Stimulated activated CD4-positive, alpha-beta T cell treated with anti-CD3 and anti-CD28 coated beads, Interleukin-4, amount 100 ng/mL, for 4 hours (primary cell): ENCODE measurements around the gene CYB5R4.
A peak's percentile ranks its signal among the peaks of the same experiment; 100 is the strongest.

Source experiments
- DNase-seq, 2 experiments: peaks; one replicate each; pipeline ENCODE4 v3.0.0-alpha.2; 2020

CYB5R4 gene

DNA sequence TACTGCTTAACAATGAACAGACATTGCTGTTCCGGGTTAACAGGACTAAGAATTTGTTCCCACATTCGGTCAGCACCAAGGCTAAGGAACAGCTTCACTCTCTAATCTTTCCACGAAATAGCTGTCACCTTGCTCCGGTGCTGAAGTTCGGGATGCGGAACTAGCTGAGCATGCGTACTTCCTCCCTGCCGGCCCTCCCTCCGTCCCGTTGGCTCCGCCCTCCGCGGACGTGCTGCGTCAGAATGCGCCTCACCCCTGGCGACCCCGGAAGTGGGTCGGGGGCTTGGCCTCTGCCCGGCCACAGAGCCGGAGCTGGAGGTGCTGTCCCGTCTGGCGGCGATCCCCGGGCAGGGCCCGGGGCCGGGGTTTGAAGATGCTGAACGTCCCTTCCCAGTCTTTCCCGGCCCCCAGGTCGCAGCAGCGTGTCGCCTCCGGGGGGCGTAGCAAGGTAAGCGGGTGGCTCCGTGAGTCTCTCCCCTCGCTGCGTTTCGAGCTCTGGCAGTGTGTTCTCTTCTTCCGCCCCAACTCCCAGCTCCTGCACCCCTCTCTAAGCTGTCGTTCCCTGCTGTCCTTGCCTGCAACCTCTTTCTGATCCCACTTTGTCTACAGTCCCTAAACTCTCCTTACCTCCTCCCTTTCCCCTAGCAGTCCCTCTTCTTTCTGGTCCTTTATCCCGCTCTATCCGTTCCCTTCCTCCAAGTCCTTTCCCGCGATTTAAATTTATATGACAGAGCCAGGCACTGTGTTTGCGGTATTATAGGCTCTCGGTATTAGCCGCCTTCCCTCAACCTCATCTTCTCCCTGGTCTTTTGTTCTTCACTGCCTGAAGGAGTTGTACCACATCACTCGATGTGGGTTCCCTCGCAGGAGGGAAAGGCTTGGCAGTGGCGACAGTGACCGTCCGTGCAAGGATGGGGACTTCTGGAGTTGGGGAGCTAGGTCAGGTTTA is at the start of gene CYB5R4:
Gene CYB5R4 (plus strand): TSS at position 280 of the 949 bp plus-strand sequence. CDS start 94 bp downstream, at position 374.
- DNase-seq, result peak; percentile 90

GRCh38 chr6:83812595-83812994 is 46.9 kb upstream of the CYB5R4 start:
- no peak for DNase-seq

DNA sequence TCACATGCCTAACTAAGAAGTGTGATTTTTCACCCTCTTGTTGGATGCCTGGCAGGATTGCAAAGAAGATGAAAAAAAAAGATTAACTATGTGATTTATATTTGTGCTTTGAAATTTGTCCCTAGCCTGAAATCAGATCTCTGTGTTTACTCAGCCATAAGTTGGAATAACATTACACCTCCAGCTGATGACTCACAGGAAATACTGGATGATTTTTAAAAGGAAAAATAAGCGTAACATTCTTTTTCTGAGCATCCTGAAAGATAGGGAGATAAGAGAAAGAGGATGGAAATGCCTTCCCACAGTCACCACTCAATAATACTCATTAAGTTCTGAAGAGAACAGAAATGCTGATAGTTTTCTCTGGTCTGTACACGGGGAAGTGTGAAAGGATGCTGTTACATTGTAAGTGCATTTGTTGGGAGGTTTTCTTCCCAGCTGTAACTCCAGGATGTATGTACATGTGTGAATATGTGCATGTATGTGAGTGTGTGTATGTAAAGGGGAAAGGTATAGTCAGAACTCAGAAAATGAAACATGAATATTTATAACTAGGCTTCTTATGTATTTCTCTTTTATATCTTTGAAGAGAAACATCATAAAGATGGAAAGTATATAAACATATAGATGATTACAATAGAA is 43.7 kb upstream of the CYB5R4 start:
- no peak for DNase-seq

DNA sequence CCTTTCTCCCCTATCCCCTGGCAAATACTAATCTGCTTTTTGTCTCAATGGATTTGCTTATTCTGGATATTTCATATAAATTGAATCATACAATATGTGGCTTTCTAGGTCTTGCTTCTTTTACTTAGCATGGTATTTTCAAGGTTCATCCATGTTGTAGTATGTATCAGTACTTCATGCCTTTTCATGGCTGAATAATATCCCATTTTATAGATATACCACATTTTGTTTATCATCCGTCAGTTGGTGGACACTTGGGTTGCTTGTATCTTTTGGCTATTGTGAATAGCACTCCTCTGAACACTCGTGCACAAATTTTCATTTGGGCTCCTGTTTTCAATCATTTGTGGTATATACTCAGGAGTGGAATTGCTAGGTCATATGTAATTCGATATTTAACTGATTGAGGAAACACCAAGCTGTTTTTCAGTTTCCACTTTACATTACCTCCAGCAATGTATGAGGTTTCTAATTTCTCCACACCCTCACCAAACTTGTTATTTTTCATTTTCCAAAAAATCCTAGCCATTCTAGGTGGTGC is 36.8 kb upstream of the CYB5R4 start:
- DNase-seq, result no peak

DNA sequence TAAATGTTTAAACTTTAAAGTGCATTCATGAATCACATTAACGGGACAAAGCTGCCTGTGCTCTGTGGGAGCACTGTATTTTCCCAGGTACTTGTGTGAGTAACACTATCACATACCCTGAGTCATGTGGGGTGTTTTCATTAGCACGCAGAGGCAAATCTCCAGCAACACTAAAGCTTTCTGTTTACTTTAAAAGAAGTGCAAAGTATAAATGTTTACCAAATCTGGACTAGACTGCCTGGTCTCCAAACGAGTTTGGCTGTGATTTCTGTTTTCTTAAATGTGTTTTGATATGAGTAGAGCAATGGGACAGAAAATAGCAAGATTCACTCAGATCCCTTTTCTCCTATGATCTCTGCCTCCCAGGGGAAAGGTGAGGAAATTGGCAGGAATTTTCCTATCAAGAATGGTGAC is 35.1 kb upstream of the CYB5R4 start:
- DNase-seq, result no peak

- DNase-seq, result no peak
Observed at GRCh38 chr6:83824831-83825230, 34.7 kb upstream of the CYB5R4 start.

DNA sequence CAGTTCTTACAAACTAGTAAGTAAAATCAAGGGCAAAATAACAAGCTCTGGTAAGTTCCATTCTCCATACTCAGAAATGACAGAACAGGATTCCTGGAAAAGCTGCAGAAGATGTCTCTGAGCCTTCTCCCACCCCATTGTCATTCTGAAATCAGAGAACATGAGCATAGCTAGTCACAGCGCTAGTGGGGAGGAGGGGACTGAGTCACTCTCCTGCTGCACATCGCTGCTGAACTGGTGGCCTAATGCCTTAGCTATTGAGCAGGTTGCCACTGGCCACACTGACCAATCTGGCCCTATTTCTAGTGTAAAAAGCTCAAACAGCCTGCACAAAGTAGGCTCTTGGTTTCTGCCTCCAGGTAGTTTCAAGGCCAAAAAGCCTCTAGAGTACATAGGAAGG is 32.4 kb upstream of the CYB5R4 start:
- no peak for DNase-seq

DNA sequence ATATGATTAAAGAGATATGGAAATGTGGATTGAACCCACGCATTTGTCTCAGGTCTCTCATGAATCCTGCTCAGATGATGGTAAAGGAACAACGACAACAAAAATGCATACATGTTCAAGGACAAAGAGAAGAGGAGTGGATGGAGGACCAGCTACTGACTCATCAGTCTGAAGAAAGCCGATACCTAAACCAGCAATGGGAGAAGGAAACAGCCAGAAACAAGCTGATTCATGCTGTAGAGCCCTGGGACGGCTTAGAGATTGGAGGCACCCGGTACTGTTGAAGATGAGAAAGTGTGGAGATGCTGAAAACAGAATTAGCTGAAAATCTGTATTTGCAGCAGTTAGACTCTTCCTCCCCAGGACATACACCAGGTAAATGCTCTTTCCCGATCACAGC is 20.8 kb upstream of the CYB5R4 start:
- DNase-seq, result no peak

- no peak for DNase-seq
Observed at GRCh38 chr6:83844170-83844569, 15.3 kb upstream of the CYB5R4 start.

GRCh38 chr6:83846291-83846690 is 13.2 kb upstream of the CYB5R4 start:
- no peak for DNase-seq

DNA sequence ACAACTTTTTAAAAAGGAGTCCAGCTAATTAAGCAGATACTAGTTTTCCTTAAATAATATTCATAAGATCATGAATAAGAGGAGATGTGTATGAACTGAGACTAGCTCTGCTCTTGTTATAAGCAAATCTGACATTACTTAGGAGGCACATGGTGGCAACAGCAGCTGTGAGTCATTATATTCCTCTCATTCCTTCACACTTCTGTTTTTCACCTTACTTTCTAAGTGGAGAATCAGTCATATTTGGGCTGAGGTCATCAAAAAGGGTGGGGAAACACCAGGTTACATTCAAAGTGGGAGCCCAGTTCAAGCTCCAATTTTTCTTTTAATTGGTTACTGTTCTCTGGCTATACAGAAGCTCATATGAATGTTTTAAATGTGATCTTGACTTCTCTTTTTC is 12.3 kb upstream of the CYB5R4 start:
- no peak for DNase-seq

- no peak for DNase-seq
Observed at GRCh38 chr6:83849127-83849526, 10.4 kb upstream of the CYB5R4 start.

GRCh38 chr6:83849610-83850009 is 9.9 kb upstream of the CYB5R4 start:
- no peak for DNase-seq

DNA sequence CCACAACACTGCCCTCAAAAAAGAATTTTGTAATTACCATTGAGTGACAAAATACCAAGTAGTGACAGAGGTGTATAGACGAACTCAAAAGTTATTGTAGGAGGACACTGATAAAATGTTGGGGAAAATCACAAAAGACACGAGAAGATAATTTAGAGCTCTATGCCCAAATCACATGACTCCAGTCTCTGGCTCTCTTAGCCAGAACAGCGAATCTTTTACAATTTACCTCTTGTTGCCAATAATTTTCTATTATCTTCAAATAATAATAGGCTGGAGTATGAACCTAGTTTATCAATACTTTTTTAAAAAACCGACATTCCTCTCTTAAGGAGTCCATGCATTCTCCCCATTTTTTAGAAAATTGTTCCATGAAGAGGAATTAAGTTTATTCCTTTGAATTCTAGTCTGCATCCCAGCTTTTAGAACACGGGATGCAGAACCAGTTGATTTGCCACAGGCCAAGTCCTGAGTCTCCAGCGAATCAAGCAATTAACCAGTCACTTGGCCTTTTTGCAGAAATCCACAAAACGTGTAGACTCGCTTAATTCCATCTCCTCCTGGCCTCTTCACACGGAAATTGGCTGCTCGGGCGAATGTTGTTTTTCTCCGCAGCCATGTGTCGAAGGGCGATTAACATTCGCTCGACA is 6.8 kb upstream of the CYB5R4 start:
- no peak for DNase-seq

GRCh38 chr6:83853178-83854000 is 6.1 kb upstream of the CYB5R4 start, which contains the start of gene RIPPLY2:
RIPPLY2 (plus strand) TSS chr6:83853360; CDS start chr6:83853417, 57 bp downstream.
- DNase-seq, result no peak

GRCh38 chr6:83854001-83854501 is 5.4 kb upstream of the CYB5R4 start:
- no peak for DNase-seq

GRCh38 chr6:83854766-83855165 is 4.7 kb upstream of the CYB5R4 start:
- no peak for DNase-seq

- no peak for DNase-seq
Observed at GRCh38 chr6:83860359-83860755, 868 bp downstream of the CYB5R4 start.

DNA sequence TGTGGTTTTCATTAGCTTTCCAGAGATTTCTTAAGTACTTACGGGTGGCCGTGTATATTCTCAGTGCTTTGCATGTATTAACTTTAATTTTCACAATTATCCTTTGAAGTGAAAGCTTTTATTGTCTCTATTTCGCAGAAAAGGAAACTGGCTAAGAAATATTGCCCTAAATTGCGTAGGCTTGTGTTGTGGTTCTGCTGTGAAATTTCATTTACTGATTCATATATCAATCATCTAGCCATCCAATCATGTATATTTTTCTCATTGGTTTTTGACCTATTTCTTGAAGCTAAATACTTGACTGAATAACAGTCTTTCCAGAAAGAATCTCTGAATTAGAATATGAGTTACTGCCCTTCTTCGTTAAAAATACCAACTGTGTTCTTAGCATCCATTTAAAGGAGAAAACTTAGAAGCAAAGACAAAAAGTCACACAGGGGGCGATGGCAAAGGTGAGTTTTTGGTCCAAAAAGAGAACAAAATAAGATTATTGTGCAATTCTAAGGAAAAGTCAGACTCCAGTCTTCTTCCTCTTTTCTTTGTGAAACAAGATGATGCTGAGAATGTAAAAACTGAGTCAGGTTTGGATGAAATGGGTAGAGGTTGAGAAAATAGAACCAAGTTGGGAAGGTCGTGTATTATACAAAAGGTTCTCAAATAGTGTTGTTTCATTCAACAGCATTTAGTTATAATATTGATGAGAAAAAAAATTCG is 1.4 kb downstream of the CYB5R4 start:
- no peak for DNase-seq

DNA sequence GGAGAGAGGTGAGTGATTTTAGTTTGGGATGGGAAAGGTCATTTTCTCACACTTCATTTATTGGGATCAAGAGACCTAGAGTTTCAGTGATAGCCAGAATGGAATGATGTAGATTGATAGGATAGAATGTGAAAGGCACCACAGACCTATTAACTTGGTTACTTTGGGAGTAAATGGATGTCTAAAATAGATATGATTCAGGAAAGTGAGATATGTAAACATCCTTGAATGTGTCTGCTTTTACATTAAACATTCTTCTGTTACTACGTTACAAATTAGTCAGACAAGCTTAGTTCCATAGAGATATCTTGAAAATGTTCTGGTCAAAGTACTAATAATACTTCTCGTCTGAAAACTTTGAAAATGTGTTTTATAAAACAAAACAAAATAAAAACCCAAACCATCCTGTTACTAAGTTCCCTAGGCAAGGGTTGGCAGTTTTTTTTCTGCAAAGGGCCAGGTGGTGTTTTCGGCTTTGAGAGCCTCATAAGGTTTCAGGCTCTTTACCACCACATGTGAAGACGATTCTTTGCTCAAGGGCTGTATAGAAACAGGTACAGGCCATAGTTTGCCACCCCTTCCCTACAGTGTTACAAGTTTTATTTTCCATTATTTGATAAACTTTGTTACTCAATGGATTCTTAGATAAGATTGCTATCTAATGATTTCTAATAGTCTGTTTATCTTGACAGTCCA is 3.4 kb downstream of the CYB5R4 start:
- DNase-seq, result no peak

GRCh38 chr6:83867043-83867442 is 7.6 kb downstream of the CYB5R4 start:
- DNase-seq, result no peak
